ENCODE data around the gene NDUFS8.
"Not testable (repeated sequence)": the region's sequence is repeated elsewhere in the genome, so short reads cannot be mapped to it uniquely, and the experiment has no call there.

The NDUFS8 gene
- total RNA-seq = 17.3 to 30.2 (median 20.0) reads per million in 4 donors

- DNase-seq = peak; percentile 90 to 98 (median 91)
These were observed at the start of gene NDUFS8 for GRCh38 chr11:68030318-68031143. Gene NDUFS8 (plus strand): TSS chr11:68030681. CDS start chr11:68032152, 1,471 bp downstream.

- DNase-seq = not testable (repeated sequence)
These were observed 49.3 kb upstream of the NDUFS8 start for GRCh38 chr11:67981226-67981625.

- DNase-seq = not testable (repeated sequence)
These were observed 48.1 kb upstream of the NDUFS8 start for GRCh38 chr11:67982255-67982857.

- DNase-seq = no peak
These were observed 46.5 kb upstream of the NDUFS8 start for GRCh38 chr11:67983951-67984350.

GRCh38 chr11:67985302-67985701, 45.2 kb upstream of the NDUFS8 start:
- DNase-seq = not testable (repeated sequence)

- not testable (repeated sequence) for DNase-seq
These were observed 39.7 kb upstream of the NDUFS8 start for GRCh38 chr11:67990546-67991346.

- not testable (repeated sequence) for DNase-seq
These were observed 38.9 kb upstream of the NDUFS8 start for GRCh38 chr11:67991347-67992121.

GRCh38 chr11:67993821-67994220, 36.7 kb upstream of the NDUFS8 start:
- DNase-seq = peak in 2 of 5 donors; percentile 20 to 48

GRCh38 chr11:67994387-67994786, 36.1 kb upstream of the NDUFS8 start:
- not testable (repeated sequence) for DNase-seq

- not testable (repeated sequence) for DNase-seq
These were observed 35.4 kb upstream of the NDUFS8 start for GRCh38 chr11:67995129-67995528.

GRCh38 chr11:67995579-67995978, 34.9 kb upstream of the NDUFS8 start:
- not testable (repeated sequence) for DNase-seq

- DNase-seq = no peak
These were observed 34.4 kb upstream of the NDUFS8 start for GRCh38 chr11:67996051-67996450.

- peak in 1 of 5 donors; percentile 23 for DNase-seq
These were observed 33.6 kb upstream of the NDUFS8 start for GRCh38 chr11:67996622-67997474.

GRCh38 chr11:67997475-67997921, 33.0 kb upstream of the NDUFS8 start:
- no peak for DNase-seq

- peak in 1 of 5 donors; percentile 38 for DNase-seq
These were observed 32.1 kb upstream of the NDUFS8 start for GRCh38 chr11:67998150-67999045.

- DNase-seq = no peak
These were observed 31.3 kb upstream of the NDUFS8 start for GRCh38 chr11:67999201-67999629.

GRCh38 chr11:67999704-68000103, 30.8 kb upstream of the NDUFS8 start:
- DNase-seq = no peak

GRCh38 chr11:68002575-68002937, 27.9 kb upstream of the NDUFS8 start:
- no peak for DNase-seq

- peak in 4 of 5 donors; percentile 33 to 55 (median 47) for DNase-seq
These were observed 27.3 kb upstream of the NDUFS8 start for GRCh38 chr11:68002938-68003845.
